Globus pallidus (tissue), 1 donor: ENCODE measurements around the gene AJAP1.

Experiments used
- DNase-seq: peaks from one replicate; pipeline ENCODE4 v3.0.0-alpha.2; 2015; ENCODE audit warnings: low spot score

Gene AJAP1

DNA sequence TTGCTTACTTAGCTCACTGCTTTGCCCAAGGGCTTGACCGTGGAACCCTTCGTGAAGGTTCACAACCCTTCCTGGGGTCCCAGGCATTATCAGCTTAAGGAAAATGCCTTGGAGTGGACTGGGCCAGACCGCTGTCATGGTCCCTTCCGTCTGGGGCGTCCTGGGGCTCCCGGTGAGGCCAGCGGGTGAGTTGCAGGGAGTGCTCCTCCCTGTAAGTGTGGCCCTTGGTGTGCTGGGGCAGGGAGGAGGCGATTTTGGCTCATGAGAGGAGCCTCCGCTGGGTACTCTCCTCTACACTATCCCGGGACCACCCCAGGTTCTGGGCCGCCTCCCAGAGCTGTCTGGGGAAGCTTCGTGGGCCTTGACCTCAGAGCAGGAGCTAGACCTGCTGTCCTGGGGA is 48.1 kb downstream of the AJAP1 start:
- no peak for DNase-seq

GRCh38 chr1:4702932-4703331 is 48.5 kb downstream of the AJAP1 start:
- DNase-seq: no peak

- DNase-seq: no peak
Measured at GRCh38 chr1:4703646-4704045, 49.2 kb downstream of the AJAP1 start.

DNA sequence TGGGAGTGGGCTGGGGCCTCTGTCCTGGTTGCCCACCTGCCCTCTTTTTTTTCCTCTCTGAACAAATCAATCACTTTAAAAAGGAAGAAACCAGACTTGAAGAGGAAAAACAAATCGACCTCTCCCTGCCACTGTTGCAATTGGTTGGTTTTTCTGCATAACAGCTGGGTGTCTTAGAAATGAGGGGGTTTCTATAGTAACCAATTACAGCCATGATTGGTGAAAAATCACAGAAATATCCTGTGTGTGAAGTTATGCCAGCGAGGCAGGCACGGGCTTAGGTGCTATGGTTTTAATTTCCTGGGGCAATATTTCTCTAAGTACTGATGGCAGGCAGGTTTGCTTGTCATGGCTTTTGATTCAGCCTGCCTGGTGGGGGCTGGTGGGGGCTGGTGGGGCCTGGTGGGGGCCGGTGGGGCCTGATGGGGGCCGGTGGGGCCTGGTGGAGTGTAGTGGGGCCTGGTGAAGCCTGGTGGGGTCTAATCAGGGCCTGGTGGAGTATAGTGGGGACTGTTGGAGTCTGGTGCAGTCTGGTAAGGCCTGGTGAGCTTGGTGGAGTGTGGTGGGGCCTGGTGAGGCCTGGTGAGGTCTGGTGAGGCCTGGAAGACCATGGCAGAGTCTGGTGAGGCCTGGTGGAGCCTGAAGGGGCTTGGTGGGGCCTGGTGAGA is 54.6 kb downstream of the AJAP1 start:
- no peak for DNase-seq

DNA sequence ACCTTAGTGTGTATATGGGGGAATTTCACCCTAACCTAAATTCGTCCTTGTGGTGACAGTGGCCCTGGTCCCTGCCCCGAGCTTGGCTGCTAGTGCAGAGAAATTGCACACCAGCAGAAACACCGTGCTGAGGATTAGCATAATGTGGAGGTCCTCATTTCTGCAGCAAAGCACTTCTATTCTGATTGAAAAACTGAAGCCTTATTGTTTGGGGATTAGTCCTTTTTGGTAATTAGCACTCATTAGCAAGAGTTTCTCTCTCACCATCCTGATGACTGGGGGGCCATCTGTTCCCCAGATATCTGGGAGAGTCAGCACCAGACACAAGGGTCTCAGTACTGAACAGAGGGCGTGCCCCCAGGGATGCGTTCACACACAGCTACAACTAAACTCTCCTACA is 55.2 kb downstream of the AJAP1 start:
- no peak for DNase-seq

- DNase-seq: no peak
Measured at GRCh38 chr1:4710592-4711415, 56.4 kb downstream of the AJAP1 start.

DNA sequence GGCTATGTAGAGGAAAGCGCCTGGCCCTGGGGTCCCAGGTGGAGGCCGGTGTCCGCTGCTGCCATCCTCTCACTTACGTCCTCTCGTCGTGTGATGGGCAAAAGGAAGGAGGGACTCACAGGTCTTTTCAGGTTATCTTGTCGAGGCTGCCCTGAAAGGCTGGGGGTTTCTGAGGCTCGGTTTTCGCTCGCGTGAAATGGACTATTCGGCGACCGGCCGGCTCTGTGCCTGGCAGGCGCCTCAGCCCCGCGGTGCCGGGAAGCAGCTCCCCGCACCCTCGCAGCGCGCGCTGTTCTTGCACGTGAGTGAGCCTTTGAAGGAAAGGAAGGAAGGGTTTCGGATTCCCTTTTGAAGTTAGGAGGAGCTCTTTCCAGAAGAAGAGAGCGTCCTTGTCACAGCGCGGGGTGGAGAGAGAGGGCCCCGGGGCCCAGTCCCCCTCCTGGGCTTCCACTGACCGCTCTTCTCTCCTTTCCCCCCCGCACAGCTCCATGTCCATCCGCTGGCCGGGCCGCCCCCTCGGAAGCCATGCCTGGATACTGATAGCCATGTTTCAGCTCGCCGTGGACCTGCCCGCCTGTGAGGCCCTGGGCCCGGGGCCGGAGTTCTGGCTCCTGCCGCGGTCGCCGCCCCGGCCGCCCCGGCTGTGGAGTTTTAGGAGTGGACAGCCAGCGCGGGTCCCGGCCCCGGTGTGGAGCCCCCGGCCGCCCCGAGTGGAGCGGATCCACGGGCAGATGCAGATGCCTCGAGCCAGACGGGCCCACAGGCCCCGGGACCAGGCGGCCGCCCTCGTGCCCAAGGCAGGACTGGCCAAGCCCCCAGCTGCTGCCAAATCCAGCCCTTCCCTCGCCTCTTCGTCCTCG is 57.2 kb downstream of the AJAP1 start:
- no peak for DNase-seq

DNA sequence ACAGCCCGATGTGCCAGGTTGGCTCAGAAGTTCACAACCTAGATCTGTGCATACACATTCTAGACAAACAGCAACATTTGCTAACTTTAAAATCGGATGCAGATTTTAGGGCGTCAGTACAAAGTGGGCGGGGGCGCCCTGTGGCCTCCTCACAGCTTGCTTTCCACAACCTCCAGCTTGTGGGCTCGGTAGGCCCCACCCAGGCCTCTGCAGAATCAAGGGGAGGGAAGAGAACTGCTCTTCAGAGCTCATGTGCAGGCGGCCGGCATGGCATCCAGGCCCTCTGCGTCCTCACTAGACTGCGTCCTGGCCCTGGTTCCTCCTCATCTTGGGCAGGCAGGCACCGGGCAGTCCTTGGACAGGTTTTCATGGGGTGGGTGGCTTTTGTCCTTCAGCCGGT is 59.3 kb downstream of the AJAP1 start:
- DNase-seq: no peak

DNA sequence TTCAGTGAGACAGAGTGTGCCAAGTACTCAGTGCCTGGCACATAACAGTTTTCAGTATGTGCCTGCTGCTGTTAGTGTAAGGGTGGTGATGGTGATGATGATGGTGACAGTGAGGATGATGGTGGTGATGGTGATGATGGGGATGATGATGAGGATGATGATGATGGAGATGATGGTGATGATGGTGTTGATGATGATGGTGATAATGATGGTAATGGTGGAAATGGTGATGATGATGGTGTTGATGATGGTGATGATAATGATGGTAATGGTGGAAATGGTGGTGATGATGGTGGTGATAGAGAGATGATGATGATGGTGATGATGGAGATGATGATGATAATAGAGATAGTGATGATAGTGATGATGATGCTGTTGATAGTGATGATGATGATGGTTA is 62.0 kb downstream of the AJAP1 start:
- no peak for DNase-seq

- no peak for DNase-seq
Measured at GRCh38 chr1:4718071-4718470, 63.7 kb downstream of the AJAP1 start.

GRCh38 chr1:4723106-4723505 is 68.7 kb downstream of the AJAP1 start:
- DNase-seq: no peak

GRCh38 chr1:4724001-4724400 is 69.6 kb downstream of the AJAP1 start:
- no peak for DNase-seq

- no peak for DNase-seq
Measured at GRCh38 chr1:4724695-4725250, 70.4 kb downstream of the AJAP1 start.

DNA sequence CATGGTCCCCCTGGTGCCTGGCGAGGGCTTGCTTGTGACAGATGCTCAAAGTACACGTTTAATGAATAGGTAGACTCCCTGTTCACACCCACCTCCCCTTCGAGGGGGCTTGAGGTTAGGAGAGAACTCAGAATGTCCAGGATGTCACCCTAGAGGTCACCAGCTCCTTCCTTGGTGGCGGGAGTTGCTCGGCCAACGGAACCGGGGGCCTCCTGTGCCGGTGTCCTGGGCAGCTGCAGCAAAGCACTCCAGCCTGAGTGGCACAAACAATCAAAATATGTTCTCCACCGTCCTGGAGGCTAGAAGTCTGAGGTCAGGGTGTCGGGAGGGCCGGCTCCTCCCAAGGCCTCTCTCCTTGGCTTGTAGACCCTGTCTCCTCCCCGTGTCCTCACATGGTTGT is 71.0 kb downstream of the AJAP1 start:
- no peak for DNase-seq

GRCh38 chr1:4726620-4727341 is 72.4 kb downstream of the AJAP1 start:
- DNase-seq: no peak

- DNase-seq: no peak
Measured at GRCh38 chr1:4728319-4729089, 74.1 kb downstream of the AJAP1 start.

DNA sequence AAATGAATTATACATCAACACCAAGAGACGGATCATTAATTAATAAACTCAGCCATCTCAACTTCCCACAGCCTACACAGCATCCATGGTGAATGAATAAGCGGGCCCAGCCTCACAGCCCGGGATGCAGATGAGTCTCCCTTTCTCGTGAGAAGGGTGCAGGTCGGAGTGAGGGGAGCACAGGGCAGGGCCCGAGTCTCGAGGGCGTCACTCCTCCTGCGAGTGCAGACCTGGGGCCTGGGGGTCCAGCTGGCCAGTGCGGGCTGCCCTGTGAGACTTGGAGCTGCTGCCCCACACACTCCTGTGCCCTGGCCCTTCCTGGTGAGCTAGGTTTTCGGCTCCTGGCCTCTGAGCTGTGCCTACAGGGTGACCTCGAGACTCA is 74.7 kb downstream of the AJAP1 start:
- no peak for DNase-seq

GRCh38 chr1:4730078-4730477 is 75.7 kb downstream of the AJAP1 start:
- no peak for DNase-seq

DNA sequence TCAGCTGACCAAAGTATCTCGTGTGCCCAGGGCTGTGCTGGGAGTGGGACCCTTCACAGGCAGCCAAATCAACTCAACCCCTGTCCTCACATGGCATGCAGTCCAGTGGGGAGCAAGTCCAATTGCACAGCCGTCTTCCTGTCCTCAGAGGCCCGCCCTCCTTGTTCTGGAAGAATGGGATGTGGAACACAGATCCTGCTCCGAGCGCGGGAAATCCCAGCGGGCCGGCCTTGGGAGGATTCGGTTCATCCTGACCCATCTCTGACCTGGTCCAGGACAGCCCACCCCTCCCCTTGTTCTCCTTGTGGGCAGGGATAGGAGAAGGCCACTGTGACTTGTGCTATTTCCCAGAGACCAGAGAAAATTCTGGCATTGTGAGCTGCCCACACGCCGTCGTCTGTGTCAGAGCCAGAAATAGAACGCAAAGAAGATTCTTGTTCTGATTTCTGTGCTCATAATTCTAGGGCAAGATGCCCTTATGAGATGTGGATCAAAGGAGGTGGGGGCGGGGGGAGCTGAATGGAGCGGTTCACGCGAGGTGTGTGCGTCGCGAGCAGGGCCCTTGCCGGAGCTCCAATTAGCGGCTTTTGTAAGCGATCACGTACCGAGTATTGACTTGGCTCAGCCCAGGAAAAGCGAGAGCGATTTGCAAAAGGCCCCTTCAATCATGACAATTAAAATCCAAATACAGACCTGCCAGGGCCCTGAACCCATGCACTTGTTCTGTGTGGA is 79.2 kb downstream of the AJAP1 start:
- no peak for DNase-seq

GRCh38 chr1:4734219-4734618 is 79.8 kb downstream of the AJAP1 start:
- no peak for DNase-seq
